Liver (tissue), 9 donors: ENCODE data around the gene LIMA1. TPM values are rescaled to one million over a fixed set of nuclear protein-coding genes. Genes with fewer than 3 reads are reported as not detected.
"Not testable (repeated sequence)": the region's sequence is repeated elsewhere in the genome, so short reads cannot be mapped to it uniquely, and the experiment has no call there.

Experiments
- DNase-seq: peaks from one replicate; pipeline ENCODE4 v3.0.0-alpha.2; 2017; ENCODE audit warnings: low spot score
- H3K27ac ChIP-seq, 2 donors: one replicate each; pipeline ENCODE4 v1.7.0; 2013; ENCODE audit warnings: inconsistent platforms in 2 of 2, low read length in 2 of 2, control low read depth in 1 of 2, low read depth in 1 of 2, mild to moderate bottlenecking in 1 of 2
- H3K27me3 ChIP-seq, 4 donors: one replicate each; pipeline versions ENCODE4 v1.6.1 to v1.7.0; 2013; ENCODE audit warnings: low read length in 3 of 4, inconsistent platforms in 1 of 4, mild to moderate bottlenecking in 1 of 4, moderate library complexity in 1 of 4; ENCODE audit not compliant: control insufficient read depth in 4 of 4, insufficient read depth in 4 of 4
- H3K36me3 ChIP-seq, 4 donors: one replicate each; pipeline versions ENCODE4 v1.6.1 to v1.7.0; 2013; ENCODE audit warnings: low read length in 3 of 4, mild to moderate bottlenecking in 3 of 4, low read depth in 1 of 4, moderate library complexity in 1 of 4; ENCODE audit not compliant: control insufficient read depth in 4 of 4, insufficient read depth in 3 of 4
- H3K4me1 ChIP-seq, 4 donors: one replicate each; pipeline versions ENCODE4 v1.6.1 to v1.7.0; 2013; ENCODE audit warnings: low read length in 3 of 4, mild to moderate bottlenecking in 3 of 4, moderate library complexity in 1 of 4; ENCODE audit not compliant: control insufficient read depth in 4 of 4, insufficient read depth in 4 of 4
- H3K4me3 ChIP-seq, 3 donors: one replicate each; pipeline versions ENCODE4 v1.6.1 to v1.7.0; 2013; ENCODE audit warnings: low read length in 3 of 3, control low read depth in 1 of 3, low read depth in 1 of 3, mild to moderate bottlenecking in 1 of 3
- H3K9ac ChIP-seq, 2 donors: one replicate each; pipeline ENCODE4 v1.7.0; 2013; ENCODE audit warnings: low read length in 2 of 2, mild to moderate bottlenecking in 2 of 2, moderate library complexity in 2 of 2, control low read depth in 1 of 2, low read depth in 1 of 2
- H3K9me3 ChIP-seq, 4 donors: one replicate each; pipeline versions ENCODE4 v1.6.1 to v1.7.0; 2013; ENCODE audit warnings: low read length in 3 of 4; ENCODE audit not compliant: control insufficient read depth in 4 of 4
- FOXA1 ChIP-seq: IDR thresholded peaks from 2 replicates; pipeline ENCODE4 v1.6.1; 2016; ENCODE audit warnings: antibody characterized with exemption
- GABPA ChIP-seq, 2 donors: IDR thresholded peaks in 1 of 2; conservative IDR thresholded peaks in 1 of 2; 2 replicates each; pipeline ENCODE4 v1.6.1; 2016; ENCODE audit warnings: antibody characterized with exemption in 2 of 2, mild to moderate bottlenecking in 1 of 2, moderate library complexity in 1 of 2
- HNF4A ChIP-seq, 2 donors: conservative IDR thresholded peaks; 2 replicates each; pipeline ENCODE4 v1.6.1; 2016; ENCODE audit warnings: antibody characterized with exemption in 2 of 2, mild to moderate bottlenecking in 2 of 2
- HNF4G ChIP-seq: IDR thresholded peaks from 2 replicates; pipeline ENCODE4 v1.6.1; 2016; ENCODE audit warnings: antibody characterized with exemption
- JUND ChIP-seq, 2 donors: IDR thresholded peaks; 2 replicates each; pipeline ENCODE4 v1.6.1; 2016; ENCODE audit warnings: antibody characterized with exemption in 2 of 2
- NR2F2 ChIP-seq: IDR thresholded peaks from 2 replicates; pipeline ENCODE4 v1.6.1; 2016; ENCODE audit warnings: antibody characterized with exemption
- RAD21 ChIP-seq, 2 donors: IDR thresholded peaks; 2 replicates each; pipeline ENCODE4 v1.6.1; 2016; ENCODE audit warnings: antibody characterized with exemption in 2 of 2, mild to moderate bottlenecking in 2 of 2
- RXRA ChIP-seq, 2 donors: IDR thresholded peaks; 2 replicates each; pipeline ENCODE4 v1.6.1; 2017 to 2018; ENCODE audit warnings: antibody characterized with exemption in 2 of 2, mild to moderate bottlenecking in 1 of 2
- SP1 ChIP-seq: IDR thresholded peaks from 2 replicates; pipeline ENCODE4 v1.6.1; 2018; ENCODE audit warnings: antibody characterized with exemption, mild to moderate bottlenecking
- TAF1 ChIP-seq: conservative IDR thresholded peaks from 2 replicates; pipeline ENCODE4 v1.6.1; 2016; ENCODE audit warnings: antibody characterized with exemption, mild to moderate bottlenecking
- YY1 ChIP-seq: IDR thresholded peaks from 2 replicates; pipeline ENCODE4 v1.6.1; 2016; ENCODE audit warnings: antibody characterized with exemption, mild to moderate bottlenecking
- WGBS: extraction: QIAGEN DNeasy Blood & Tissue Kit; methylation state at CpG from one replicate; pipeline ENCODE4 v1.1.7; 2013; 5-methylcytosine and 5-hydroxymethylcytosine counted together
- polyA plus RNA-seq, 2 donors: library from polyadenylated mRNA; stranded (reverse) in 1 of 2; unstranded in 1 of 2; fragments of 200-250 nt in 1 of 2; fragments of >200 nt in 1 of 2; fragmentation: Nextera tagmentation in 1 of 2; extraction: Ambion mirVana in 1 of 2; gene quantifications; one replicate each; pipeline versions ENCODE4 v1.2.1 to v1.2.3, GENCODE V29; 2013 to 2015
- total RNA-seq, 2 donors: library from RNA; depleted of rRNA; stranded (reverse); fragments of >200 nt; gene quantifications; one replicate each; pipeline ENCODE4 v1.2.3, GENCODE V29; 2014
- TF ChIP-seq, protein P1 (sequence below): IDR thresholded peaks from 2 replicates; pipeline ENCODE4 v1.6.1; 2016; ENCODE audit warnings: antibody characterized with exemption
- TF ChIP-seq, protein P2 (sequence below): IDR thresholded peaks from 2 replicates; pipeline ENCODE4 v1.6.1; 2016; ENCODE audit warnings: antibody characterized with exemption
- TF ChIP-seq, protein P3 (sequence below): fragments of 150-350 bp; IDR thresholded peaks from 2 replicates; pipeline ENCODE4 v1.5.1; 2017; ENCODE audit warnings: improper control_type of control experiment, low read depth, low read length; ENCODE audit not compliant: missing input control
- TF ChIP-seq, protein P4 (sequence below): IDR thresholded peaks from 2 replicates; pipeline ENCODE4 v1.6.1; 2016; ENCODE audit warnings: antibody characterized with exemption, mild to moderate bottlenecking
- donor health status: healthy.
- donor health status: healthy.
- donor health status: healthy.
- donor health status: healthy.
- donor health status: healthy.

Gene LIMA1
- total and polyA plus RNA-seq, 4 donors, result 8.1 to 17.5 (median 13.5) TPM

DNA sequence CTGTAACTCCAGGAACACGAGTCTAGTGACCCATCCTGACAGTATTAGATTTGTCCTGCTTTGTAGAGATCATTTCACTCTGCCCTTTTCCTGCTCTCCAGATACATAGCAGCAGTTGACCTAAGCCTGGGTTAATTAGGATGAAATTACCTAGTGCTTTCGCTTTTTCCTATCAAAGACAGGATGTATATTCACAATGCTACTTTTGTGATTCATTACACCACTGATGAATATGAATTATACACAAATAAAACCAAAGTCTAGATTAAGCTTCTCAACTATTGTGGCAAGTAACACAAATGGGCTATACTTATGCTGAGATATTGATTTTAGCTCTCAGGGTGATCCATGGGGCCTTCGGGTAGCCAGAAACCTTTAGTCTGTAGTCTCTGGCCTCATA, 134.0 kb downstream of the LIMA1 start (continued):
- TF ChIP-seq, protein P1, sequence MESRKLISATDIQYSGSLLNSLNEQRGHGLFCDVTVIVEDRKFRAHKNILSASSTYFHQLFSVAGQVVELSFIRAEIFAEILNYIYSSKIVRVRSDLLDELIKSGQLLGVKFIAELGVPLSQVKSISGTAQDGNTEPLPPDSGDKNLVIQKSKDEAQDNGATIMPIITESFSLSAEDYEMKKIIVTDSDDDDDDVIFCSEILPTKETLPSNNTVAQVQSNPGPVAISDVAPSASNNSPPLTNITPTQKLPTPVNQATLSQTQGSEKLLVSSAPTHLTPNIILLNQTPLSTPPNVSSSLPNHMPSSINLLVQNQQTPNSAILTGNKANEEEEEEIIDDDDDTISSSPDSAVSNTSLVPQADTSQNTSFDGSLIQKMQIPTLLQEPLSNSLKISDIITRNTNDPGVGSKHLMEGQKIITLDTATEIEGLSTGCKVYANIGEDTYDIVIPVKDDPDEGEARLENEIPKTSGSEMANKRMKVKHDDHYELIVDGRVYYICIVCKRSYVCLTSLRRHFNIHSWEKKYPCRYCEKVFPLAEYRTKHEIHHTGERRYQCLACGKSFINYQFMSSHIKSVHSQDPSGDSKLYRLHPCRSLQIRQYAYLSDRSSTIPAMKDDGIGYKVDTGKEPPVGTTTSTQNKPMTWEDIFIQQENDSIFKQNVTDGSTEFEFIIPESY, result no peak
- TF ChIP-seq FOXA1, result no peak
- TF ChIP-seq JUND (IDR thresholded peaks at IDR 0.05), result no peak
- no peak for TF ChIP-seq HNF4A (conservative IDR thresholded peaks at IDR 0.05)
- no peak for TF ChIP-seq GABPA (IDR thresholded peaks at IDR 0.05 in 1 of 2, conservative IDR thresholded peaks at IDR 0.05 in 1 of 2)
- no peak for TF ChIP-seq YY1
- no peak for TF ChIP-seq TAF1
- no peak for TF ChIP-seq NR2F2
- no peak for TF ChIP-seq RAD21 (IDR thresholded peaks at IDR 0.05)
- TF ChIP-seq SP1, result no peak
- TF ChIP-seq, protein P2, sequence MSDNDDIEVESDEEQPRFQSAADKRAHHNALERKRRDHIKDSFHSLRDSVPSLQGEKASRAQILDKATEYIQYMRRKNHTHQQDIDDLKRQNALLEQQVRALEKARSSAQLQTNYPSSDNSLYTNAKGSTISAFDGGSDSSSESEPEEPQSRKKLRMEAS, result no peak
- no peak for TF ChIP-seq RXRA (IDR thresholded peaks at IDR 0.05)

DNA sequence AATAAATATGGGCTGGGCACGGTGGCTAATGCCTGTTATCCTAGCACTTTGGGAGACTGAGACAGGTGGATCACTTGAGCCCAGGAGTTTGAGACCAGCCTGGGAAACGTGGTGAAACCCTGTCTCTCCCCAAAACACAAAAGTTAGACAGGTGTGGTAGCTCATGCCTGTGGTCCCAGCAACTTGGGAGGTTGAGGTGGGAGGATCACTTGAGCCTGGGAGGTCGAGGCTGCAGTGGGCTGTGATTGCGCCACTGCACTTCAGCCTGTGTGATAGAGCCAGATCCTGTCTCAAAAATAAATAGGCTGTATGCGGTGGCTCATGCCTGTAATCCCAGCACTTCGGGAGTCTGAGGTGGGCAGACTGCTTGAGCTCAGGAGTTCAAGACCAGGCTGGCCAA, 135.3 kb downstream of the LIMA1 start:
- not testable (repeated sequence) for H3K4me3 ChIP-seq, H3K27ac ChIP-seq, H3K9ac ChIP-seq, H3K27me3 ChIP-seq, DNase-seq, H3K36me3 ChIP-seq, H3K4me1 ChIP-seq, H3K9me3 ChIP-seq
- 95% methylated on average over 6 of the region's 6 CpGs for WGBS

DNA sequence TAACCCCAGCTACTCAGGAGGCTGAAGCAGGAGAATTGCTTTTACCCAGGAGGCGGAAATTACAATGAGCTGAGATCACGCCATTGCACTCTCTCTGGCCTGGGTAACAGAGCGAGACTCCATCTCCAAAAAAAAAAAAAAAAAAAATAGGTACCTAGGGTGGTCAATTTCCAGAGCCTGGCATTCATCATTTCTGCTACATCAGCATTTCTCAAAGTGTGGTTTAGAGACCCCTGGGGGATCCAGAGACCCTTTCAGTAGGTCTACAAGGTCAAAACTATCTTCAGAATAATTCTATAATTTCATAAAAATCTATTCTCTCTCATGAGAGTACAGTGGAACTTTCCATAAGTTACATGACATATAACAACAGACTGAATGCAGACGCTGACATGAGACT, 136.0 kb downstream of the LIMA1 start:
- DNase-seq, result no peak
- over 99% methylated on average over 4 of the region's 4 CpGs for WGBS

More for the DNA sequence above, 136.0 kb downstream of the LIMA1 start:
- Histone ChIP-seq H3K9ac (no peak overlapping the region), H3K4me3 (no peak overlapping the region), H3K9me3 (no peaks in the 10 kb centered on the region), H3K4me1 (no peaks in the 10 kb centered on the region), H3K27ac (no peak overlapping the region), H3K27me3 (no peaks in the 10 kb centered on the region), H3K36me3 (peaks cover 0 to 8% (median 2%) of the 10 kb centered on the region in 4 donors)
- TF ChIP-seq, protein P3, sequence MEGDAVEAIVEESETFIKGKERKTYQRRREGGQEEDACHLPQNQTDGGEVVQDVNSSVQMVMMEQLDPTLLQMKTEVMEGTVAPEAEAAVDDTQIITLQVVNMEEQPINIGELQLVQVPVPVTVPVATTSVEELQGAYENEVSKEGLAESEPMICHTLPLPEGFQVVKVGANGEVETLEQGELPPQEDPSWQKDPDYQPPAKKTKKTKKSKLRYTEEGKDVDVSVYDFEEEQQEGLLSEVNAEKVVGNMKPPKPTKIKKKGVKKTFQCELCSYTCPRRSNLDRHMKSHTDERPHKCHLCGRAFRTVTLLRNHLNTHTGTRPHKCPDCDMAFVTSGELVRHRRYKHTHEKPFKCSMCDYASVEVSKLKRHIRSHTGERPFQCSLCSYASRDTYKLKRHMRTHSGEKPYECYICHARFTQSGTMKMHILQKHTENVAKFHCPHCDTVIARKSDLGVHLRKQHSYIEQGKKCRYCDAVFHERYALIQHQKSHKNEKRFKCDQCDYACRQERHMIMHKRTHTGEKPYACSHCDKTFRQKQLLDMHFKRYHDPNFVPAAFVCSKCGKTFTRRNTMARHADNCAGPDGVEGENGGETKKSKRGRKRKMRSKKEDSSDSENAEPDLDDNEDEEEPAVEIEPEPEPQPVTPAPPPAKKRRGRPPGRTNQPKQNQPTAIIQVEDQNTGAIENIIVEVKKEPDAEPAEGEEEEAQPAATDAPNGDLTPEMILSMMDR, result no peak
- TF ChIP-seq HNF4G, result no peak
- TF ChIP-seq, protein P4, sequence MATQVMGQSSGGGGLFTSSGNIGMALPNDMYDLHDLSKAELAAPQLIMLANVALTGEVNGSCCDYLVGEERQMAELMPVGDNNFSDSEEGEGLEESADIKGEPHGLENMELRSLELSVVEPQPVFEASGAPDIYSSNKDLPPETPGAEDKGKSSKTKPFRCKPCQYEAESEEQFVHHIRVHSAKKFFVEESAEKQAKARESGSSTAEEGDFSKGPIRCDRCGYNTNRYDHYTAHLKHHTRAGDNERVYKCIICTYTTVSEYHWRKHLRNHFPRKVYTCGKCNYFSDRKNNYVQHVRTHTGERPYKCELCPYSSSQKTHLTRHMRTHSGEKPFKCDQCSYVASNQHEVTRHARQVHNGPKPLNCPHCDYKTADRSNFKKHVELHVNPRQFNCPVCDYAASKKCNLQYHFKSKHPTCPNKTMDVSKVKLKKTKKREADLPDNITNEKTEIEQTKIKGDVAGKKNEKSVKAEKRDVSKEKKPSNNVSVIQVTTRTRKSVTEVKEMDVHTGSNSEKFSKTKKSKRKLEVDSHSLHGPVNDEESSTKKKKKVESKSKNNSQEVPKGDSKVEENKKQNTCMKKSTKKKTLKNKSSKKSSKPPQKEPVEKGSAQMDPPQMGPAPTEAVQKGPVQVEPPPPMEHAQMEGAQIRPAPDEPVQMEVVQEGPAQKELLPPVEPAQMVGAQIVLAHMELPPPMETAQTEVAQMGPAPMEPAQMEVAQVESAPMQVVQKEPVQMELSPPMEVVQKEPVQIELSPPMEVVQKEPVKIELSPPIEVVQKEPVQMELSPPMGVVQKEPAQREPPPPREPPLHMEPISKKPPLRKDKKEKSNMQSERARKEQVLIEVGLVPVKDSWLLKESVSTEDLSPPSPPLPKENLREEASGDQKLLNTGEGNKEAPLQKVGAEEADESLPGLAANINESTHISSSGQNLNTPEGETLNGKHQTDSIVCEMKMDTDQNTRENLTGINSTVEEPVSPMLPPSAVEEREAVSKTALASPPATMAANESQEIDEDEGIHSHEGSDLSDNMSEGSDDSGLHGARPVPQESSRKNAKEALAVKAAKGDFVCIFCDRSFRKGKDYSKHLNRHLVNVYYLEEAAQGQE, result no peak
- TF ChIP-seq JUND (IDR thresholded peaks at IDR 0.05), result no peak
- TF ChIP-seq, protein P2, result no peak
- TF ChIP-seq GABPA (IDR thresholded peaks at IDR 0.05 in 1 of 2, conservative IDR thresholded peaks at IDR 0.05 in 1 of 2), result no peak
- TF ChIP-seq FOXA1, result no peak
- TF ChIP-seq YY1, result no peak
- no peak for TF ChIP-seq HNF4A (conservative IDR thresholded peaks at IDR 0.05)
- no peak for TF ChIP-seq NR2F2
- TF ChIP-seq, protein P1, result no peak
